ENCODE data around the gene MADCAM1. TPM values are rescaled to one million over a fixed set of nuclear protein-coding genes. Genes with fewer than 3 reads are reported as not detected.

Gene MADCAM1
- total RNA-seq, 1 donor from 2014 or later: 0.98 TPM

DNA sequence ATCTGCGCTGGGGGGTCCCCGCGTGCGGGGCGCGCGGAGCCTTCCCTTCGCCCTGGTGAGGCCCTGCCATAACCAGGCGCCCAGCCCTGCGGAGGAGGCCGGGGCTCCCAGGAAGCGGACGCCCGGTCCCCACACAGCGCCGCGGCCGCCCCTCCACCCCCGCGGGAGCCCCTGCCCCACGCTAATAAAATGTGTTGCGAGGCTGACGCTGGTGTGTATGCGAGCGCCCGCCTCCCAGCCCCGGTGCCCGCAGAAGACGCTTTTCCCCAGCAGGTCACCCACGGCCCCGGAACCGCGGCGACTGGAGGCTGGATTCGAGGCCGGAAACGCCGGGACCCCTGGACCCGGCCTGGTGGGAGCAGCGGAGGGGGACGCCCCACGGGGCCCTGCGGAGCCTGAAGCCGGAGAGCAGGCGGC lies 23.2 kb downstream of the MADCAM1 start:
- H3K36me3 Mint-ChIP-seq: peaks cover 8% of the 10 kb centered on the region
- H3K27me3 Mint-ChIP-seq (ENCODE audit: low read depth): no peaks in the 10 kb centered on the region
- TF ChIP-seq, protein P1, sequence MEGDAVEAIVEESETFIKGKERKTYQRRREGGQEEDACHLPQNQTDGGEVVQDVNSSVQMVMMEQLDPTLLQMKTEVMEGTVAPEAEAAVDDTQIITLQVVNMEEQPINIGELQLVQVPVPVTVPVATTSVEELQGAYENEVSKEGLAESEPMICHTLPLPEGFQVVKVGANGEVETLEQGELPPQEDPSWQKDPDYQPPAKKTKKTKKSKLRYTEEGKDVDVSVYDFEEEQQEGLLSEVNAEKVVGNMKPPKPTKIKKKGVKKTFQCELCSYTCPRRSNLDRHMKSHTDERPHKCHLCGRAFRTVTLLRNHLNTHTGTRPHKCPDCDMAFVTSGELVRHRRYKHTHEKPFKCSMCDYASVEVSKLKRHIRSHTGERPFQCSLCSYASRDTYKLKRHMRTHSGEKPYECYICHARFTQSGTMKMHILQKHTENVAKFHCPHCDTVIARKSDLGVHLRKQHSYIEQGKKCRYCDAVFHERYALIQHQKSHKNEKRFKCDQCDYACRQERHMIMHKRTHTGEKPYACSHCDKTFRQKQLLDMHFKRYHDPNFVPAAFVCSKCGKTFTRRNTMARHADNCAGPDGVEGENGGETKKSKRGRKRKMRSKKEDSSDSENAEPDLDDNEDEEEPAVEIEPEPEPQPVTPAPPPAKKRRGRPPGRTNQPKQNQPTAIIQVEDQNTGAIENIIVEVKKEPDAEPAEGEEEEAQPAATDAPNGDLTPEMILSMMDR (IDR thresholded peaks at IDR 0.05; ENCODE audit: unreplicated experiment): no peak
- no peak for DNase-seq (ENCODE audit: low spot score in 2 of 2, unreplicated experiment in 2 of 2)
- H3K27ac Mint-ChIP-seq: no peak overlapping the region
- H3K4me1 Mint-ChIP-seq: peaks cover 11% of the 10 kb centered on the region
- no peaks in the 10 kb centered on the region for H3K9me3 Mint-ChIP-seq
- H3K4me3 Mint-ChIP-seq: no peak overlapping the region

DNA sequence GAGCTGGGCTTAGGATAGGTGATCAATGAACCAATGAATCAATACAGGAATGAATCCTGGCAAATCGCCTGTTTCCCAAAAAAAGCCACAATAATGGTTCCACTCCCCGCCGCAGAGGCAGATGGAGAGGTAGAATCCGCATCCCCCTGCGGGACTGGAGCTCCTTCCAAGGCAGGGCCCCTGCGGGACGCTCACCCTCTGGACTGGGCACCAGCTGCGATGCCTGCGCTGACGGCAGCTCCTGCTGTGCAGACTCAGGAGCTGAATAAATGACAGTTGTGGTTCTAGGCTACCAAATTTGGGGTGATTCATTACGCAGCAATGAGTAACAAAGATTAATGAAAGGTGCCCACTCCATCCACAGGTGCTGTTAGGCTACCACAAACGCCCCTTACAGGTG lies 26.4 kb downstream of the MADCAM1 start:
- Mint-ChIP-seq H3K27me3 (ENCODE audit: low read depth) (peaks cover 3% of the 10 kb centered on the region), H3K4me3 (no peak overlapping the region), H3K36me3 (peaks cover 8% of the 10 kb centered on the region), H3K4me1 (peaks cover 5% of the 10 kb centered on the region), H3K9me3 (no peaks in the 10 kb centered on the region), H3K27ac (no peak overlapping the region)
- TF ChIP-seq, protein P1 (IDR thresholded peaks at IDR 0.05; ENCODE audit: unreplicated experiment): no peak
- no peak for DNase-seq (ENCODE audit: low spot score in 2 of 2, unreplicated experiment in 2 of 2)

DNA sequence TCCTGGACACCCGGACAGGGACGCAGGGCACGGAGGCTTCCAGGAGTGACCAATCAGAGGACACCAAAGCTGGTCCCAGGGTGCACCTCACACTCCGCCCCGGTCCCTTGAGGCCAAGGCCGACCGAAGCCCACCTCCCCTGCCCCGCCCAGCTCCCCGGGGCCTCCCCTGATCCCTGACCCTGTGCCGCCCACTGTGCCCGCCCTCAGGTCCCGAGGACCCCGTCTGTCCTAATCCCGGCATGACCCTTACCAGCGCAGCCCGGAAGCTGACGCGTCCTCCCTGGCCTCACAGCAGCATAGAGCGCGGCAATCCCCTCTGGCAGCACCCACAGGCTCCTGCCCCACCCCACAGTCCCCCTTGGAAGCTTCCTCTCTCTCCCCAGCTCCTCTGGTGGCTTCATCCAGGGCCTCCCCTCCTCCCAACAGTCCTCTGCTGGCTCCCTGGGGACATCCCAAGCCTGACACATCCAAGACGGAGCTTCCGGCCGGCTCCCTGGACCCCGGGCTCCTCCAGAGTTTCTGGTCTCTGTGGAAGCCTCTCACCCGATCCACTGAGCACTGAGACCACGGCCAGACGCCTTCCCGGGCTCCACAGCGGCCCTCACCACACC lies 27.9 kb downstream of the MADCAM1 start:
- Mint-ChIP-seq H3K4me1 (peaks cover 6% of the 10 kb centered on the region), H3K9me3 (no peaks in the 10 kb centered on the region), H3K4me3 (no peak overlapping the region), H3K27me3 (ENCODE audit: low read depth) (peaks cover 3% of the 10 kb centered on the region), H3K36me3 (peaks cover 8% of the 10 kb centered on the region), H3K27ac (no peak overlapping the region)
- no peak for DNase-seq (ENCODE audit: low spot score in 2 of 2, unreplicated experiment in 2 of 2)
- TF ChIP-seq, protein P1 (IDR thresholded peaks at IDR 0.05; ENCODE audit: unreplicated experiment): no peak

DNA sequence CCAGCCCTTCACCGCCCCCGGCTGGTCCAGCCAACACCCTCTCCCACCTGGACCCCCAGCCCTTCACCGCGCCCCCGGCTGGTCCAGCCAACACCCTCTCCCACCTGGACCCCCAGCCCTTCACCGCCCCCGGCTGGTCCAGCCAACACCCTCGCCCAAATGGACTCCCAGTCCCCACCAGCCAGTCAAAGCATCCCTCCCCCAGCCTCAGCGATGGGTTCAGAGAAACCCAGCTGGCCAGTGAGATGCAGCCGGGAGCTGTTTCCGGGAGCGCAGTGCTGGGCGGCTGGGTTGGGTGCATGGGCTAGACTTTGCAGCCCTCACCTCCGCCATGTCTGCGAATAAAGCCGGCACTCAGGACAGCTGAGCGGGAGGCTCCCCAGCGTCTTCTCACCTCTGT lies 28.7 kb downstream of the MADCAM1 start:
- peaks cover 6% of the 10 kb centered on the region for H3K36me3 Mint-ChIP-seq
- peak overlapping the region; percentile 52 for H3K27ac Mint-ChIP-seq
- DNase-seq (ENCODE audit: low spot score in 2 of 2, unreplicated experiment in 2 of 2): no peak
- H3K9me3 Mint-ChIP-seq: no peaks in the 10 kb centered on the region
- no peak overlapping the region for H3K4me3 Mint-ChIP-seq
- TF ChIP-seq, protein P1 (IDR thresholded peaks at IDR 0.05; ENCODE audit: unreplicated experiment): no peak
- H3K4me1 Mint-ChIP-seq: peaks cover 6% of the 10 kb centered on the region
- peaks cover 3% of the 10 kb centered on the region for H3K27me3 Mint-ChIP-seq (ENCODE audit: low read depth)

DNA sequence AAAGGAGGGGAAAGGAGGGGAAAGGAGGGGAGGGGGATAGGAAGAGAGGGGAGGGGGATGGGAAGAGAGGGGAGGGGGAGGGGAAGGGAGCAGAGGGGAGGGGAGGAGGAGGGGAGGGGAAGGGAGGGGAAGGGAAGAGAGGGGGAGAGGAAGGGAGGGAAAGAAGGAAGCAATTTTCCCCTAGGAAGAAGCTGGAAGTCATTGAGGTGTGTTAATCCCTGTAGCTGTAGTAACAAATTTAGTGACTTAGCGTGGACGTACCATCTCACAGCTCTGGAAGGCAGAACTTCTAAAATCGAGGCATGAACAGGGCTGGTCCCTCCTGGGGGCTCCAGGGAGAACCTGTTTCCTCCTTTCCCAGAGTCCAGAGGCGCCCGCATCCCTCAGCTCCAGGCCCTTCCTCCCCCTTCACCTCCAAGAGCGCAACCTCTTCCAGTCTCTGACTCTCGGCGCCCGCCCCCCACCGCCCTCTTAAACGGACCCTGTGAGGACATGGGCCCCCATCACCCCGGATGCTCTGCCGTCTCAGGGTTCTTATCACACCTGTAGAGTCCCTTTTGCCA lies 29.7 kb downstream of the MADCAM1 start:
- no peak overlapping the region for H3K27ac Mint-ChIP-seq

More for the DNA sequence above, 29.7 kb downstream of the MADCAM1 start:
- Mint-ChIP-seq H3K36me3 (peaks cover 5% of the 10 kb centered on the region), H3K9me3 (no peaks in the 10 kb centered on the region), H3K4me3 (no peak overlapping the region), H3K27me3 (ENCODE audit: low read depth) (peaks cover 3% of the 10 kb centered on the region), H3K4me1 (peaks cover 6% of the 10 kb centered on the region)
- no peak for DNase-seq (ENCODE audit: low spot score in 2 of 2, unreplicated experiment in 2 of 2)
- TF ChIP-seq, protein P1 (IDR thresholded peaks at IDR 0.05; ENCODE audit: unreplicated experiment): no peak
